Measurements from ENCODE around the gene TBRG4.

The TBRG4 gene

DNA sequence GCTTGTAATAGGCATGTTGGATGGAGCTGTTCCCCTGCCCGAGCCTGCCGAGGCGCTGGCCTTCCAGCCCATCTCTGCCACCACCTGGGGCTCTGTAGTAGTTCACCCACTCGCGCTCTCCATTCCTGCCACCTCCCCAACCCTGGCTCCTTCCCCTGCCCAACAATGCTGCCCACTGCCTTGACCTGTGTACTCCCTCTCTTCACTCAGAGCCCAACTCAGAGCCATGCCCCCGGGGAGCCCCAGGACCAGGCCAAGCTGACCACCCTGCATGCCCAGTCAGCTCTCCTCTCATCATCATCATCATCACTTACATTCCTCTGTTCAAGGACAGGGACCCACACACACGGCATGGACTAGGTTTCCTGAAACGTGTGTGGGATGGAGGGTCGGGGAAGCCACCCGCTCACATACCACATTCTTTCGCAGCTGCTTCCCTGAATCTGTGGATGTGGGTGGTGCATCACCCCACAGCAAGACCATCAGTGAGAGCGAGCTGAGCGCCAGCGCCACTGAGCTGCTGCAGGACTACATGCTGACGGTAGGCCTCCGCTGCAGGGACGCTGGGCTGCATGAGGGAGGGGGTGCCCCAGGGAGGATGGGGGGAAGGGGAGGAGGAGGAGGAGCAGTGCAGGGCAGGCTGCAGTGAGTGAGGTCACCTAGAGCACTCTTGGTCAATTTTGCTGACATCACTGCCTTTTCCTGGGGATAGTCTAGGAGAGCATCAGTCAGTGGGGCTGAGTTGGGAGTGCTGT is 38.3 kb downstream of the TBRG4 start:
- DNase-seq, result no peak

DNA sequence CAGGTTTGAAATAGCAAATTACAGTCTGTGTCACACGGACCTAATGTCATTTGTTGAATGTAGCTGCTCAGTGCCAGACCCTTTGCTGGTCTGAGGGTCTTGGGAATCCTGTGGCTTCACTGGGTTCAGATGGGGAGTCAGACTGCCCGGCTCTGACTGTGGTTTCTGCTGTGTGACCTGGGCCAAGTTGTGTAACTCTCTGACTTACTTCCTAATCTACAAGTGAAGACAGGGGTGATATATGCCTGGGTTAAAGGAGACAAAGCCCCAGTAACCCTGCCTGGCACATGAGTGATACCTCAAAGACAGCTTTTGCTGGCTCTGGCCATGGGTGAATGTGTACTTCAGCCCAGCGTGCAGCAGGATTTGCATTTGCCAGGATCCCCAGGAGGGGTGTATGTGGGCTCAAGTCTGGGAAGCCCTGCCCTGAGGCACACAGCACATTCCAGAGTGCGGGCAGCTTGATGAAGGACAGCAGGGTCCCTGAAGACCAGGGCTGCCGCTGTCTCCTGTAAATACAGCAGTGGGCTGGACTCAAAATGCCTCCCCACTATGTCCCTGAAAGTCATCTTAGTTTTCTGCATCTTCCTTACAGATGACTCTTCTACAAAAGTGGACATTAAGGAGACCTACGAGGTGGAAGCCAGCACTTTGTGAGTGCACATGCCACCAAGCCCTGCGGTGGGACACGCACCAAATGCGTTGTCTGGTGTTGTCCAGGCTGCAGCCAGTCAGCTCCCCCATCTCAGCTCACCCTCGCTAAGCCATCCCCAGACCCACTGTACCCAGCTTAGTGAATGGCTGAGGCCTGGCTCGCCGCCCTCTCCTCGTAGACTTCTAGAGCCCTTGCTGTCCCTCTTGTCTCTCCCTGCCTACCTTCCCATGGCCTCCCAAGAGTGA is 39.1 kb downstream of the TBRG4 start:
- DNase-seq, result no peak

DNA sequence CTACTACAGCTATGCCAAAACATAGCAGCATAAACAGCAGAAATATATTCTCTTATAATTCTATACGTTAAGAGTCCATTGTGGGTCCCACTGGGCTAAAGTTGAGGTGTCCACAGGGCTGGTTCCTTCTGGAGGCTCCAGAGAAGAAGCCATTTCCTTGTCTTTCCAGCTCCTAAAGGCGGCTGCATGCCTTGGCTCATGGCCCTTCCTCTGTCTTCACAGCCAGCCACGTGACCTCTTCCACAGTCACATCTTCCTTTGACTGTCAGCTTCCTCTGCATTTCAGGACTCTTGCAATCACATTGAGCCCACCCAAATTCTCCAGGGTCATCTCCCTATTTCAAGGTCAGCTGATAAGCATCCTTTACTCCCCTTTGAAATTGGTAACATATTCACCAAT is 40.0 kb downstream of the TBRG4 start:
- DNase-seq, result no peak

DNA sequence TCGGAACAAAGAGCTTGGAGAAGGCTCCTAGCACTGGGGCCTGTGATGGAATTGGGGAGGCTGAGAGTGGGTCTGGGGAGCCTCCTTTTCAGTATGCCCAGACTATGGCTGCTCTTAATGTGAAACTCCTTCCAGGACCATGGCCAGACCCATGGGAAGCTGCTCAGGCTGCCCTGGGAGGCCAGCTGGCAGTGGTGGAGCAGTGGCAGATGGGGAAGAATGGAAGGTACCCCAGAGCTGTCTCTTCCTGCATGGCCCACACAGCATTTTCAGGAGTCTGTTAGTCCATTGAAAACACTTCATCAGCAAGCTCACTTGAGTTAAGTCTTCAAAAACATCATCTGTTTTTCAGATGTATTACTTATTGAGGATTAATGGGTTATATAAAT is 41.2 kb downstream of the TBRG4 start:
- DNase-seq, result no peak

DNA sequence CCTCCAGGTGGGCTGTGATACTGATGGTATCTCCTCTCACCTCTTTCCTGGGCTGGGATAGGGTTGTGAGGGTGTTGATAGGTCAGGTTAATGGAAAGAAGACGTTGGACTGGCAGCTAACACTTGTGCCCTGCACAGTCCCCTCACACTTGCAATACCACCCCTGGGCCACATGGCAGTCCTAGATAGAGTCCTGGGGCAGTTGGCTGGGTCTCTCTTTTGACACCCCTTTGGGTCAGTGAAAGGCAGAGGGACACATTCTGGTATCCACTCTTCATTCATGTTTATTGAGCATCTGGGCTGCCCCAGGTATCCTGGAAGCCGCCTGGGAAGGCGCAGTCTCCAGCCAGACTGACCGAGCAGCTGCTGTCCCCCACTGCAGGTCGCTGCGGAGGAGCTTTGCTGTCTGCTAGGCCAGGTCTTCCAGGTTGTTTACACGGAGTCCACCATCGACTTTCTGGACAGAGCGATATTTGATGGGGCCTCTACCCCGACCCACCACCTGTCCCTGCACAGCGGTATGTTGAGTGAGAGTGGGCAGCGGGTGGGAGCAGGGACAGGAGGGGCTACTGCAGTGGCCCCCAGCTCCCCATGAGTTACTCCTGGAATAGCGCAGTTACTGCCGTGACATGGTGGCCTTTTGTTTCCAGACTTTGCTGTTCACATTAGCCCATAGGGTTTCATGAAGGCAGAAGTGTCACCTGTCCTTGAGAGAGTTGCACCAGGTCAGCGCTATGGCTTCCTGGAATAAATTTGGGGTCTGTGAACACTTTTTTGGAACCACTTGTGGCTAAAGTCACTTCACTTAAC is 41.8 kb downstream of the TBRG4 start:
- no peak for DNase-seq

DNA sequence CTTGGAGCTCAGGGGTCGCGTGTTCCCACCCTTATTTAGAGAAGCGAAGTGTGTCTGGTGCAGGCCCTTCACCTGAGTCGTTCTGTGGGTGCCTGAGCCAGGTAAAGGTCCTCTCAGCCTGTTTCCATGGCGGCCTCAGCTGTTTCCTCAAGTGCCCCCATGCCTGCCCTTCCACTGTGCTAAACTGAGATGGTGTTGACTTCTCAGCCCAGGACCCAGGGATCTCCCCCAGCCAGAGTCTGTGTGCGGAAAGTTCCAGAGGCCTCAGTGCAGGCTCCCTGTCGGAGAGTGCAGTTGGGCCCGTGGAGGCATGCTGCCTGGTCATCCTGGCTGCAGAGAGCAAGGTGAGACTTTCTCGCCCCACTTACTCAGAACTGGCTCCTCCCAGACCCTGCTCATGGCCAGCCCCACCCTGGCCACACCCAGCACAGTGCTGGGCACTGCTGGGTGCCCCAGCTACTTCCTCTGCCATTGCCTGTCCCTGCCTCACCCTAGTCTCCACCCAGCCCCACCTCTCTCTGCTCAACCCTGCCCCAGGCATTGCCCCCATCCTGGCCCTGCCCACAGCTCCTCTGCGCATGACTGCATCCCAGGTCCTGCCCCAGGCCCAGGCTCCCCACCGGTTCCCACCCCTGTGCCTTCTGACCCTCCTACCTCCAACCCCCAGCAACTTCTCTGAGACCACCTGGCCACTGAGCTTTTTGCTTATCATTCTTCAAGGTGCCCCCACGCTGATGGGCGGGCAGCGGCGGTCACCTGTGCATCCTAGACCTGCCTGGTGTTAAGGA is 43.1 kb downstream of the TBRG4 start:
- DNase-seq, result no peak

DNA sequence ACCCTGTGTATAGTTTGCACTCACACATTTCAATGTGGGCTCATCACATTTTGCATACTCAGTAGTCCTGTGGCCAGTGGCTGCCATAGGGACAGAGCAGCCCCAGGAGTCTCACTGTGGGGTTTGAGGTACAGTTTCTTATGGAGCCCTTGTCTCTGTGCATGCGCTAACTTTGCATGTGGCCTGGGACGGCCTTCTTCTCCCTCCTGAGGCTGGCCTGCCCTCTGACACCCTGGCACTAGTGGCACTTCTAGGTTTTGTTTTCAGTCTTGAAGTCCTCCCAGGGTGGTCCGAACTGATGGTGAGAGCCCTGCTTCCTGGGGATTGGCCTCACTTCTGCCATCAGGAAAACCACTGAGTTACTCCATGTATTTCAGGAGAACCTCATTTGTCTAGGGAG is 43.9 kb downstream of the TBRG4 start:
- no peak for DNase-seq

DNA sequence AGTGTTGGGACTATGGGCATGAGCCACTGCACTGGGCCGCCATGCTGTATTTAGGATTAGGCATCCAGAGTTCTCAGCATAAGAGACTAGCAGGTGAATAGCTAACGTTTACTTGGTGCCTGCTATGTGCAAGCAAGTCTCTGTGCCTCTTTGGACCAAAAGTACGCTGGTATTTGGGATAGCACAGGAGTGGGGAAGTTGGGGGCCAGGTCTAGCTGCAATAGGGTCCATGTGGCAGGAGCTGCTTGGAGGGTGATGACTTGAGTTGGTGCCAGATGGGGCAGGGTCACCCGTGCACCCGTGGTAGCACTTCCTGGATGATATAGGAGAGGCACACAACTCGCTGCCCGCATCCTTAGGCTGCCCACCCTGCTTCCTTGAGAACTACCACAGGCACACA is 45.1 kb downstream of the TBRG4 start:
- DNase-seq, result no peak

DNA sequence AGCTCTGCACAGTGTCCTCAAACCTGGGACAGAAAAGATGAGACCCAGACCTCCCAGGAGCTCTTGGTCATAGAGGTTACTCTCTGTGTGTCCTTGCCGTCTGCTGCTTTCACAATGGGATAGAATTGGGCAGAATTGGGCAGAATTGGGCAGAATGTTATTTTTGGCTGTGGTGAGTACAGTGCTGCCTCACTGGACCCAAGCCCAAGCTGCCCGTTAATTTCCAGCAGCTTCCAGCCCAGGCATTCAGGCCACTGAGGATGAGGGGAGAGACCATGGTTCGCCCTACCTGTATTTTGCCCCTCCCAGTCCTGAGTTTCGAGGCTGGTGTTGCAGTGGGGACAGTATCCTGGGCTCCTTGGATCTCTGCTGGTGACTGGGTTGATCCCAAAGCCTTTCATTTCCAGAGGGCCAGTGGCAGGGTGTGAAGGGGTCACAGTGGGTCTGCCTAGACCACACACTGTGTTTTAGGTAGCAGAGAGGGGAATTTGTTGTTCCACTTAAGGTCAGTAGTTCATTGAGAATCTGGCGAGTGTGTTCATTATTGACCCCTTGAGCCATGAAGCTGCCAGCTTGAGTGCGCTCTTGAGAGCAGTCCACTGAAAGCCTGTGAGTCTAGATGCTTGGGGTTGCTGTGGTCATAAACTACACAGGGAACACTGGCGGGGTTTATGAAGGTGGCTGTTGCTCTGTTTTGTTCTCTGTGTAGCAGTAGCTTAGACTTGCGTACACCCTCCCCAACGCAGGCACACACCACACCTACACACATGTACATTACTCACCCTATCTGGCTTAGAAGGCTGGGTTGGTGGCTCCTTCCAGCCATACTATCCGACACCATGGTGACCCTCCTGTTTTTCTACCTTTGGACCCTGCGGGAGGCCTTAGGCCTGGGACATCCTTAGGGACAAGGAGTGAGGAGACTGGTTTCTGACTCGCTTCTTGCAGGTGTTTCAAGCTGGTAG is 46.2 kb downstream of the TBRG4 start:
- DNase-seq, result no peak

DNA sequence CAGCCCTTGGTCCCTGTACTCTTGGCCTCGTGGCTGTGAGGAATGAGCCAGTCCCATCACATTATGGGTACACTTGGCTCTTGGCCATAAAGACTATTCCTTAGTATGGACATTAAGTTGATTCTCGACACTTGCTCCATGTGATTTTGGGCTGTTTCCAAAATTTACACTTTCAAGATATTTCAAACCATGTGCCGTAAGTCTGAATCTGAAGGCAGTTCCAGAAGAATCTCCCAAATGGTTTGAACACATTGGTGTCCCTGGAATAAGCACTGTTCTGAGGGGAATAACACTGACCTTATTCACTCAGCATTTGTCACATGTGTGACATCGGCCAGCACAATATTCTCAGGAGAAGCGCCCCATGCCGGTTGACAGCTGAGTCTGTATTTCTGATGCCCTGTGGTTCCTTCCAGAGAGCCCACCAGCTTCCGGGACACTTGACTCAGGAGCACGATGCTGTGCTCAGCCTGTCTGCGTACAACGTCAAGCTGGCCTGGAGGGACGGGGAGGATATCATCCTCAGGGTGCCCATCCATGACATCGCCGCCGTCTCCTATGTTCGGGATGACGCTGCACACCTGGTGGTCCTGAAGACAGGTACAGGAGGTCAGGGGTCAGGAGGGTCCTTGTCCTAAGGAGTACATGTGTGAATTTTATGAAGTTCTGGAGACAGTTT is 47.3 kb downstream of the TBRG4 start:
- no peak for DNase-seq

DNA sequence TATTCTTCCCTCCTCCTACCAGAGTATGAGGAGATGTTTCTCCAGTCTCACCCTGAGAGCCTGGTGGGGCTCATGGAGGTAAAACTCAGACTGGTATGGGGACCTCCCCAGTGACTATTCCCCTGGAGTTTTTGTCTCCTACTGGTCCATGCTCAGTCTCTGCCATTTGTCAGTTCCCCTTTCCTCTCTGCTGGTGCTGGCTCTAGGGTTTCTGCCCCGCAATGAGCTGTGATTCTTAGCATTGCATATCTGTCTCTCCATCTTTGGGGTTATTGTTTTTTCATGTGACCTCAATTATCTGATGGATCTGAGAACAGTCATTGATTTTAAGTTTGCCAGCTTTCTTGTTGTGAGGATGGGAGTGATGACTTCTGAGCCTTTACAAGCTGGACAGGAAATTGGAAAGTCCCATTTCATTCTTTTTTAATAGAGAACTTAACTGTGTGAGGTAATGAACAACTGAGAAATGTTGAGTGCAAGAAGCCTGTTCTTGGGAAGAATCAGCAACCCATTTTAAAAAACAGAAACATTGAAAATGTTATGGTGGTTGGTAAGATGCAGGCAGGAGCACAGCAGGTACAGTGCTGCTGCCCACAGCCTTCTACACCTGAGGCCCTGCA is 49.6 kb downstream of the TBRG4 start:
- DNase-seq, result no peak

DNA sequence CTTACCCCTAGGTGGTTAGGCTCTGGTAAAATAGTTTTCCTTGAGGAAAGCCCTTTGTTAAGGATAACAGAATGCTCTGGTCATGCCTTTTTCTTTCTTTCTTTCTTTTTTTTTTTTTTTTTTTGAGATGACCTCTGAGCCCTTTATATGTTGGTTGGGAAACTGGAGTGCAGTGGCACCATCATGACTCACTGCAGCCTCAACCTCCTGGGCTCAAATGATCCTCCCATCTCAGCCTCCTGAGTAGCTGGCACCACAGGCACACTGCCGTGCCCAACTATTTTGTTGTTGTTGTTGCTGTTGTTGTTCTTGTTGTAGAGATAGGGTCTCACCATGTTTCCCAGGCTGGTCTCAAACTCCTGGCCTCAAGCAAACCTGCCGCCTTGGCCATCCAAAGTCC is 50.1 kb downstream of the TBRG4 start:
- no peak for DNase-seq

DNA sequence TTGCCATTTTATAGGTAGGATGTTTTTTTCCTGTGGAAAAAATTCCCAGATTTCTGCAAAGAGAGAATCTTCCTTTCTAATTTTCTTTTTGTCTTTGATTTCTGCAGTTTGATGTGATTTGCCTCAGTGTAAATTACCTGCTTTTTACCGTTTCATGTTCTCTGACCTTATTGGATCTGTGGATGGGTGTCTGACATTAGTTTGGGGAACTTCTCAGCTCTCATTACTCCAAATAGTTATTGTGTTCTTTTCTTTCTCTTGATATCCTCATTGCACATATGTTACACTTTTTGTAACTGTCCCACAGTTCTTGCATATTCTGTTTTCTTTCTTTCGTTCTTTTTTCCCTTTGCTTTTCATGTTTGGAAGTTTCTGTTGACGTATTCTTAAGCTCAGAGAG is 51.2 kb downstream of the TBRG4 start:
- no peak for DNase-seq

DNA sequence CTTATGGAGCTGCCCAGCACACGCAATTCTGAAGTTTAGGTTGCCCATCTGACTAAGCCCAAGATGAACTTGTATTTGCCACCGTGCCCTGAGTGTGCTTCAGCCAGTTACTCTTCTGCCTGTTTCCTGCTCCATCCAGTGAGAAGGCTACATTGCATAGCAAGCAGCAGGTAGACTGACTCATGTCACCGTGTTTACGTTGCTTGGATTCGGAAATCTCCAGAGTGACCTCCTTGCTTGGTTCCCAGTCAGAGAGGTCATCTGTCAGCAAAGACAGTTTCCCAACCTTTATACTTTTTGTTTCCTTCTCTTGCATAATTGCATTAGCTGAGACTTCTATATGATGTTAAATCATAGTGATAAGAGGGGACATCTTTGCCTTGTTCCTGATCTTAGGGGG is 53.6 kb downstream of the TBRG4 start:
- no peak for DNase-seq

DNA sequence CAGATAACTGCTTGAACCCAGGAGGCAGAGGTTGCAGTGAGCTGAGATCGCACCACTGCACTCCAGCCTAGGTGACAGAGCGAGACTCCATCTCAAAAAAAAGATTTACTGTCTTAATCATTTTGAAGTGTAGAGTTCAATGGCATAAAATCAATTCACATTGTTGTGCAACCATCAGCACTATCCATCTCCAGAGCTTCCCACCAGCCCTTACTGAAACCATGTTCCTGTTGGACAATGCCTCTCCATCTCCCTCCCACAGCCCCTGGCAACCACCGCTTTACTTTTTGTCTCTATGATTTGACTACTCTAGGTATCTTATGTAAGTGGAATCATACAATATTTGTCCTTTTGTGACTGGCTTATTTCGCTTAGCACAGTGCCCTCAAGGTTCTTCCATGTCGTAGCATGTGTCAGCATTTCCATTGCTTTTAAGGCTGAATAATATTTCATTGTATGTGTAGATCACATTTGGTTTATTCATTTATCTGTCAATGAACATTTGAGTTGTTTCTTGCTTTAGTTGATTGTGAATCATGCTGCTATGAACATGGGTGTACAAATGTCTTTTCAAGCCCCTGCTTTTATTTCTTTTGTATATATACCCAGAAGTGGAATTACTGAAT is 55.8 kb downstream of the TBRG4 start:
- DNase-seq, result no peak

DNA sequence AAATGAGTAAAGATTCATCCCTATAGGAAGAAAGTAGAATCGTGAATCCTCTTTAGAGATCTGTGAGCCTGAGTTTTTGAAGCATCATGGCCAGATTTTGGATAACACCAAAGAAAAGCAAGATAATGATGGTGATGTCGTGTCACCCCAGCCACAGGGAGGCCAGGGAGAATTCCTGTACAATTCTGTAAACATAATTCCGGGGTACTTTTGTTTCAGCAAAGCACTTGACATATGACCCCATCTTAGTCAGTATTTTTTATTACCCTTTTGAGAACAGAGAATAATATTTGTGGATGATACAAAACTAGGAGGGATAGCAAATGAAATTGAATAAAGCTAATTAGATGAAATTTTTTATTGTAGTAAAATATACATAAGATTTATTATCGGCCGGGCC is 56.5 kb downstream of the TBRG4 start:
- DNase-seq, result no peak

DNA sequence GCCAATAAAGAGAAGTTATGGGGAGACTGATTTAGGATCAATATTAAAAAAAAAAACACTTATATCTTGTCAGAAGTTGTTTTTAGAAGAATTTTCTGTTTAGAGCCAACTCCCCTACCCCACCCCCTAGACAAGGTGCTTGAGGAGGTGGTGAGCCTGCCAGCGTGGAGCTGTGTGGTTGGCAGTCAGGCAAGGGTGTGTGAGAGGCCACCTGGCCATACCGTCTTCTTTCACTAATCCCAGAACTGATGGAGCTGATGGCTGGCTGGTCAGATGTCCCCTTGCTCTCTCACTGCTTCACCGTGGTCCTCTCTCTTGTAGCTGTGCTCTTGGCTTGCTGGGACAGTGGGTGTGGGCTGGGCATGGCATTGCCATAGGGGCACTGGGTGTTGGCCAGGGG is 57.1 kb downstream of the TBRG4 start:
- no peak for DNase-seq

DNA sequence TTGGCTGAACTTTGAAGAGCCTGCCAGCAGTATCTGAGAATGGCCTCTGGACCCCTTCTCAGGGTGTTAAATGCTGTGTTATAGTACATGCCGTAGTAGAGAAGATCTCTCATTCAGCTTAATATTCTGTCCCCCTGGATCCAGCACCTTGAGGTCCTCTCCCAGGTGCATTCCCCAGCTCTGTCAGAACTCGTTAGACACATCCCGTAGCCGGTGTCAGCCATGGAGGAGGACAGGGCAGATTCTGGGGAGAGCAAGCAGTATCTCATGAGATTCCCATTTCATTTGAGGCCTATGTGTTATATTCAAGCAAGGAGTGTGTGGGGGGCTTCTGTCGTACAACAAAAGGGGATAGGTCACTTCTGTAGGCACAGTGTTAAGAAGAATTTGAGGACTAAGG is 57.6 kb downstream of the TBRG4 start:
- no peak for DNase-seq

DNA sequence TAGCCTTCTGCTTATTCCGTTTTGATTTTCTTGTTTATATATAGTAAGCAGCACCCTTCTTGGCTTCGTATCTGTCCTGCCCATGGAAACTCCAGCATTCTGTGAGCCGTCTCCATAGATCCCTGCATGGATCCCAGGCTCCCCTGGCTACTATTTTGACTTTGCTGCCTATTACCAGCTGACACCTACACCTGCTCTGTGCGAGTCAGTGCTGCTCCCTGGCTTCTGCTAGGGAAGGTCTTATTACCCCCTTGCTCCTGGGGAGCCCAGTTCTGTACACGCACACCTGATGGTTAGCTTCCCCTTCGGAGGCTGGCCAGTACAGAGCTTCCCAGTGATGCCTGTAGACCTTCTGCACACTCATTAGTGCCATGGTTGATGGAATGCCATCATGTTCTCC is 58.1 kb downstream of the TBRG4 start:
- no peak for DNase-seq

DNA sequence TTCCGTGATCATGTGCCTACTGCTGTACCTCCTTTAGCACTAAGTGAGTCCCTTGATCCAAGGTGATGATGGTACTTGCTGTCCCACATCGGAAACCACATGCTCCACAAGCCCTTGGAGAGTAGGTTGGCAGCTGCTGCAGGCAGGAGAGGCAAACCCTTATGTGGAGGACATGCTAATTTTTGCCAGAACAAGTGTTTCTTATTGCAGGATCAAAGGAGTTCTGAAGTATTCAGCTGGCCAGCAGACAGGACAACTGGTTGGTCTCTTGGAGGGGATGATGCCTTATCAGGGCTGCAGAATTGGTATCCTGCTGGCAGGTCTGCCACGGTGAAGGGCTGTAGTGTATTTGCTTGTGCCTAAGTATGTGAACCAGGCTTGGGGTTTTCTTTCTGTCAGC is 59.5 kb downstream of the TBRG4 start:
- DNase-seq, result no peak
